HFFc6 (cell line): ENCODE measurements around the gene CHMP5. TPM values are rescaled to one million over a fixed set of nuclear protein-coding genes. Genes with fewer than 3 reads are reported as not detected.

Experiments
- DNase-seq: peaks from one replicate; pipeline ENCODE4 v3.0.0-alpha.2; 2018
- H3K27ac Mint-ChIP-seq: 2 replicates; pipeline ENCODE4 v1.8.0; 2020; ENCODE audit warnings: mild to moderate bottlenecking, mixed read lengths
- H3K27me3 Mint-ChIP-seq: 2 replicates; pipeline ENCODE4 v1.8.0; 2021; ENCODE audit warnings: mild to moderate bottlenecking, moderate library complexity, mixed read lengths; ENCODE audit not compliant: insufficient read depth
- H3K36me3 Mint-ChIP-seq: 2 replicates; pipeline ENCODE4 v1.8.0; 2021; ENCODE audit warnings: low read depth, mixed read lengths
- H3K4me1 Mint-ChIP-seq: 2 replicates; pipeline ENCODE4 v1.8.0; 2020; ENCODE audit warnings: low read depth, mixed read lengths
- H3K4me3 Mint-ChIP-seq: 2 replicates; pipeline ENCODE4 v1.8.0; 2020; ENCODE audit warnings: mild to moderate bottlenecking, moderate library complexity, mixed read lengths
- H3K9me3 Mint-ChIP-seq: 2 replicates; pipeline ENCODE4 v1.8.0; 2020; ENCODE audit warnings: mild to moderate bottlenecking, mixed read lengths
- CTCF ChIP-seq: fragments of 200-600 bp; sonication (generic); IDR thresholded peaks from 2 replicates; pipeline ENCODE4 v1.5.0; 2021; ENCODE audit warnings: antibody characterized with exemption, mild to moderate bottlenecking
- total RNA-seq, 6 experiments: library from RNA; stranded (reverse); fragmentation: NEBNext Ultra II Directional; extraction: Animal tissue kit (Norgen Biotek cat#: 25700); gene quantifications; 2 replicates in 1 of 6; 3 replicates in 5 of 6; pipeline ENCODE4 v1.2.3, GENCODE V29; 2021

Gene CHMP5
- total RNA-seq, 6 experiments from 2014 or later: 75.5 to 90.2 (median 78.8) TPM

- peaks cover 53% of the 10 kb centered on the region for H3K36me3 Mint-ChIP-seq
- H3K4me1 Mint-ChIP-seq: peaks cover 61% of the 10 kb centered on the region
- H3K27ac Mint-ChIP-seq: peak overlapping the region; percentile 44
- H3K9me3 Mint-ChIP-seq: no peaks in the 10 kb centered on the region
- TF ChIP-seq CTCF: no peak
- H3K27me3 Mint-ChIP-seq: peaks cover 2% of the 10 kb centered on the region
- 0 out of 2 replicates have a peak overlapping the region, but pooled peaks have one; percentile 3 for H3K4me3 Mint-ChIP-seq
- no peak for DNase-seq
Observed at GRCh38 chr9:33331377-33331891, 66.6 kb downstream of the CHMP5 start.

Other genes starting within 250 kb of the CHMP5 start
- gene DNAJA1, start 239.8 kb upstream of the CHMP5 start, total RNA-seq: 100 to 1,000 TPM; 118 to 171 (median 140) TPM
- gene SMU1, start 188.4 kb upstream of the CHMP5 start, total RNA-seq: 10 to 100 TPM; 20.3 to 22.1 (median 21.6) TPM
- gene B4GALT1, start 97.7 kb upstream of the CHMP5 start, total RNA-seq: 100 to 1,000 TPM in 4 of 6 experiments, 10 to 100 TPM in 2; 87.2 to 116 (median 106) TPM
- not detected for gene SPINK4, start 24.9 kb upstream of the CHMP5 start, total RNA-seq
- 10 to 100 TPM; 22.5 to 31.3 (median 27.6) TPM for gene BAG1, start 341 bp upstream of the CHMP5 start, total RNA-seq
- gene NFX1, start 25.5 kb downstream of the CHMP5 start, total RNA-seq: 10 to 100 TPM; 25.7 to 28.0 (median 27.8) TPM
- gene AQP7, start 137.5 kb downstream of the CHMP5 start, total RNA-seq: not detected
- under 1 TPM; 0.28 to 0.81 (median 0.53) TPM for gene AQP3, start 182.5 kb downstream of the CHMP5 start, total RNA-seq
- gene NOL6, start 208.9 kb downstream of the CHMP5 start, total RNA-seq: 10 to 100 TPM; 57.9 to 69.2 (median 62.2) TPM